ENCODE results near the gene SYN1.

The SYN1 gene

GRCh38 chrX:47633689-47634590 lies 14.3 kb upstream of the SYN1 start:
- peaks cover 32% of the 10 kb centered on the region; the same call in 1 of the 2 replicates for H3K9me3 ChIP-seq (ENCODE audit: control insufficient read depth, insufficient read depth, low read length)
- H3K4me1 ChIP-seq (ENCODE audit: control insufficient read depth, insufficient read depth, low read length) = no peaks in the 10 kb centered on the region; the same call in 1 of the 2 replicates
- no peak overlapping the region for H3K27ac ChIP-seq (ENCODE audit: low read depth, low read length)

GRCh38 chrX:47632666-47633065 lies 13.0 kb upstream of the SYN1 start:
- no peak overlapping the region for H3K9ac ChIP-seq (ENCODE audit: low read depth, low read length)
- no peaks in the 10 kb centered on the region for H3K27me3 ChIP-seq (ENCODE audit: control insufficient read depth, insufficient read depth, low read length)
- H3K36me3 ChIP-seq (ENCODE audit: control insufficient read depth, insufficient read depth, low read length) = peaks cover 17% of the 10 kb centered on the region
- peaks cover 42% of the 10 kb centered on the region; the same call in 1 of the 2 replicates for H3K9me3 ChIP-seq (ENCODE audit: control insufficient read depth, insufficient read depth, low read length)
- no peak overlapping the region for H3K4me3 ChIP-seq (ENCODE audit: low read depth, low read length)
- no peak overlapping the region for H3K27ac ChIP-seq (ENCODE audit: low read depth, low read length)
- no peaks in the 10 kb centered on the region; the same call in 1 of the 2 replicates for H3K4me1 ChIP-seq (ENCODE audit: control insufficient read depth, insufficient read depth, low read length)

More at GRCh38 chrX:47633689-47634590, 14.3 kb upstream of the SYN1 start:
- Histone ChIP-seq H3K4me3 (ENCODE audit: low read depth, low read length) (no peak overlapping the region), H3K36me3 (ENCODE audit: control insufficient read depth, insufficient read depth, low read length) (peaks cover 20% of the 10 kb centered on the region), H3K27me3 (ENCODE audit: control insufficient read depth, insufficient read depth, low read length) (no peaks in the 10 kb centered on the region), H3K9ac (ENCODE audit: low read depth, low read length) (no peak overlapping the region)

DNA sequence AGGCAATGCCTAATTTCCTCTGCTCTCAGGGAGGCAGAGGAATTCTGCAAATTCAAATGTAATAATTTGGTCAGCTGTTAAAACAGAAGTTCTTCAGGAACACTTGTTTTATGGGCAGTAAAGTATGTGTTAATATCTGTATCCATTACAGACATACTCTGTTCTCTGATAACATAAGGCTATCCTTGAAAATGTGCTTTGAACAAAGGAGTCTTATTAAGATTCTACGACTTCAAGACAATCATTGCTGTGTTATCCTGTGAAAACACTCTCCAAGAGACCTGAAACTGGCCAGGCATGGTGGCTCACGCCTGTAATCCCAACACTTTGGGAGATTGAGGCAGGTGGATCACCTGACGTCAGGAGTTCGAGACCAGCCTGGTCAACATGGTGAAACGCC lies 12.0 kb upstream of the SYN1 start:
- peaks cover 12% of the 10 kb centered on the region for H3K36me3 ChIP-seq (ENCODE audit: control insufficient read depth, insufficient read depth, low read length)
- no peak overlapping the region for H3K4me3 ChIP-seq (ENCODE audit: low read depth, low read length)
- H3K27me3 ChIP-seq (ENCODE audit: control insufficient read depth, insufficient read depth, low read length) = no peaks in the 10 kb centered on the region
- no peak overlapping the region for H3K9ac ChIP-seq (ENCODE audit: low read depth, low read length)
- H3K9me3 ChIP-seq (ENCODE audit: control insufficient read depth, insufficient read depth, low read length) = peaks cover 39% of the 10 kb centered on the region; the same call in 1 of the 2 replicates
- H3K4me1 ChIP-seq (ENCODE audit: control insufficient read depth, insufficient read depth, low read length) = no peaks in the 10 kb centered on the region; the same call in 1 of the 2 replicates
- no peak overlapping the region for H3K27ac ChIP-seq (ENCODE audit: low read depth, low read length)

DNA sequence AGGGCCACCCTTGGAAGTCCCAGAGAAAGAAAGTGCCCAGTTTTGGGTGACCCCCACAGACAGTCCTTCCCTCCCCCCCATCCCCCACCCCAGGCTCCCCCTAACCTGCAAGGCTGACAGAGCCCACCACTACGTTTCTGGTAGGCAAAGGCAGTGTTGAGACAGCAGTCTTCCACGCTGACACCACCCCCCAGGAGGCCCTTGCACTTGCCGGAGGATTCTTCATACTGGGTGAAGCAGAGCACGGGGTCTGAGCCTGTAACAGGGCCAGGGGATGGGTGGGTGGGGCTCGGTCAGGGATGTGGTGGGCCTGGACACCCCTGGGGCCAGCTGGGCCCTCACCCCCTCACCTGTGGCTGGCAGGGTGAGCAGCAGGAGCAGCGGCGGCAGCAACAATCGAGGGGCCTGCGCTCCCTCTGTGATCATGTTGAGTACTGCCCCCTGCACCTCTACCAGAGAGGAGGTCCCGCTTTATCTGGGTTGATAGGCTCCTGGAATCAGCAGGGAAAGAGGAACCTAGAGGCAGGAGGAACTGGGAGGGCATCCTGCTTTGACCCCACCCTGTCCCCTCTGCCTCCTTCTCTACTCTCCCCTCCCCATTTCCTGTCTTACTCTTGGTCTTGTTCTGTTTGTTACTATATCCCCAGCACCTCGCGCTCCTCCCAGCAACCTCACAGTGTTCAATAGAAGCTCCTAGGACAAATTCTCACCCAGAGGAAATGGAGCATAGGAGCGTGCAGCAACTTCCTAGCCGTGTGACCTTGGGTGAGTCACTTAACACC lies 10.0 kb upstream of the SYN1 start, which contains the start of gene CFP:
Gene CFP (minus strand): TSS at position 512 of the 782 bp plus-strand sequence. CDS start 86 bp downstream, at position 426.
- Histone ChIP-seq H3K27ac (ENCODE audit: low read depth, low read length) (no peak within 1 kb of the TSS), H3K4me3 (ENCODE audit: low read depth, low read length) (no peak within 1 kb of the TSS), H3K9ac (ENCODE audit: low read depth, low read length) (no peak within 1 kb of the TSS)

GRCh38 chrX:47628982-47629381 lies 9.3 kb upstream of the SYN1 start:
- 0 out of 2 replicates have a peak, but pooled peaks cover under 1% of the 10 kb centered on the region for H3K36me3 ChIP-seq (ENCODE audit: control insufficient read depth, insufficient read depth, low read length)
- no peaks in the 10 kb centered on the region; the same call in 1 of the 2 replicates for H3K4me1 ChIP-seq (ENCODE audit: control insufficient read depth, insufficient read depth, low read length)
- H3K9me3 ChIP-seq (ENCODE audit: control insufficient read depth, insufficient read depth, low read length) = peaks cover 50% of the 10 kb centered on the region
- no peak overlapping the region for H3K9ac ChIP-seq (ENCODE audit: low read depth, low read length)
- no peak overlapping the region for H3K27ac ChIP-seq (ENCODE audit: low read depth, low read length)
- H3K27me3 ChIP-seq (ENCODE audit: control insufficient read depth, insufficient read depth, low read length) = no peaks in the 10 kb centered on the region
- H3K4me3 ChIP-seq (ENCODE audit: low read depth, low read length) = no peak overlapping the region

More for the DNA sequence above, 10.0 kb upstream of the SYN1 start, which contains the start of gene CFP:
- peaks cover 3% of the 10 kb centered on the region; the same call in 1 of the 2 replicates for H3K36me3 ChIP-seq (ENCODE audit: control insufficient read depth, insufficient read depth, low read length)
- no peaks in the 10 kb centered on the region; the same call in 1 of the 2 replicates for H3K4me1 ChIP-seq (ENCODE audit: control insufficient read depth, insufficient read depth, low read length)
- no peaks in the 10 kb centered on the region for H3K27me3 ChIP-seq (ENCODE audit: control insufficient read depth, insufficient read depth, low read length)
- H3K9me3 ChIP-seq (ENCODE audit: control insufficient read depth, insufficient read depth, low read length) = peaks cover 47% of the 10 kb centered on the region

GRCh38 chrX:47625365-47625764 lies 5.7 kb upstream of the SYN1 start:
- Histone ChIP-seq H3K27ac (ENCODE audit: low read depth, low read length) (no peak overlapping the region), H3K36me3 (ENCODE audit: control insufficient read depth, insufficient read depth, low read length) (no peaks in the 10 kb centered on the region), H3K4me1 (ENCODE audit: control insufficient read depth, insufficient read depth, low read length) (no peaks in the 10 kb centered on the region; the same call in 1 of the 2 replicates), H3K9me3 (ENCODE audit: control insufficient read depth, insufficient read depth, low read length) (peaks cover 43% of the 10 kb centered on the region), H3K4me3 (ENCODE audit: low read depth, low read length) (no peak overlapping the region), H3K27me3 (ENCODE audit: control insufficient read depth, insufficient read depth, low read length) (no peaks in the 10 kb centered on the region), H3K9ac (ENCODE audit: low read depth, low read length) (no peak overlapping the region)

DNA sequence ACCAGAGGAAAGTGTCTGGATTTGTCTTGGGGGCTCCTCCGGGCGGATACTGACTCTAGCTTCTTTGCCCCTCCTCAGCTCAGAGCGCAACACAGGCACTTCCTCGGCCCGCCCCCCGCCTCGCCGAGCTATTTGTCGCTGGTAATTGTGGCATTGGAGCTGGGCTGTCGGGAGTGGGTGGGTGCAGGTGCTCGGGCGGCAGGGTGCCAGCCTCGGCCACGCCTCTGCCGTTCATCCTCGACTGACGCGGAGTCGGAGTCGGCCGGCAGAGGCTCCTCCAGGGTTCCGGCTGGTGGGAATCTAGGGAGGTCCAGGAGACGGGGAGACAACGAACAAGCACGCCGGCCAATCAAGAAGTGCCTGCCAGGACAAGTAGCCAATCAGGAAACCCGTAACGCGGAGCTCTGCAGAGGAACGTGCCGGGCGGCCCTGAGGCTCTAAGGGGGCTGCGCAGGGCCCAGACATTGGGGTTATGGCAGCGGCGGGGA lies 3.9 kb upstream of the SYN1 start:
- no peak overlapping the region for H3K27ac ChIP-seq (ENCODE audit: low read depth, low read length)
- peaks cover 36% of the 10 kb centered on the region for H3K9me3 ChIP-seq (ENCODE audit: control insufficient read depth, insufficient read depth, low read length)
- peak overlapping the region; percentile 55 for H3K4me3 ChIP-seq (ENCODE audit: low read depth, low read length)
- H3K36me3 ChIP-seq (ENCODE audit: control insufficient read depth, insufficient read depth, low read length) = no peaks in the 10 kb centered on the region
- H3K27me3 ChIP-seq (ENCODE audit: control insufficient read depth, insufficient read depth, low read length) = no peaks in the 10 kb centered on the region
- H3K9ac ChIP-seq (ENCODE audit: low read depth, low read length) = peak overlapping the region; percentile 18; the same call in 1 of the 2 replicates
- H3K4me1 ChIP-seq (ENCODE audit: control insufficient read depth, insufficient read depth, low read length) = no peaks in the 10 kb centered on the region

DNA sequence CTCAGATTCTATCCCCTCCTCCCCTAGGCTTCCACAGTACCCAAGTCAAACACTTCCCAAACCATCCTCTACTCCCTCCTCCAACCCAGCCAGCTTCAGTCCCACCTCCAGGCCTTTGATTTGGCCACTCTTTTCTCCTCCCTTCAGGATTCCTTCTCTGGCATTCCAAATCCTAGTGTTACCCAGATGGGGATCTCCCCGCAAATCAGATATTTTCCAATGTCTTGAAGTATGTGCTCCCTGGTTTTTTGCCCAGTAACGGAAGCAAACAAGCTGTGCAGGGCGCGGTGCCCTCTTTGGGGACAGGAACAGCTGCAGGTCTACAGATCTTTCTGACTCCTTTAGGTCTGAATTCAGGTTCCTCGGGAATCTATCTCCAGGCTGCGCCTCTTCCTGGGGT lies 2.2 kb upstream of the SYN1 start:
- Histone ChIP-seq H3K27me3 (ENCODE audit: control insufficient read depth, insufficient read depth, low read length) (no peaks in the 10 kb centered on the region), H3K36me3 (ENCODE audit: control insufficient read depth, insufficient read depth, low read length) (no peaks in the 10 kb centered on the region)

GRCh38 chrX:47620303-47620685 lies 637 bp upstream of the SYN1 start:
- Histone ChIP-seq H3K9ac (ENCODE audit: low read depth, low read length) (no peak overlapping the region), H3K4me1 (ENCODE audit: control insufficient read depth, insufficient read depth, low read length) (no peaks in the 10 kb centered on the region), H3K36me3 (ENCODE audit: control insufficient read depth, insufficient read depth, low read length) (no peaks in the 10 kb centered on the region), H3K9me3 (ENCODE audit: control insufficient read depth, insufficient read depth, low read length) (peaks cover 26% of the 10 kb centered on the region), H3K27me3 (ENCODE audit: control insufficient read depth, insufficient read depth, low read length) (no peaks in the 10 kb centered on the region), H3K27ac (ENCODE audit: low read depth, low read length) (no peak overlapping the region), H3K4me3 (ENCODE audit: low read depth, low read length) (peak overlapping the region; percentile 57)

More for the DNA sequence above, 2.2 kb upstream of the SYN1 start:
- Histone ChIP-seq H3K4me3 (ENCODE audit: low read depth, low read length) (no peak overlapping the region), H3K27ac (ENCODE audit: low read depth, low read length) (no peak overlapping the region), H3K9ac (ENCODE audit: low read depth, low read length) (no peak overlapping the region), H3K4me1 (ENCODE audit: control insufficient read depth, insufficient read depth, low read length) (no peaks in the 10 kb centered on the region), H3K9me3 (ENCODE audit: control insufficient read depth, insufficient read depth, low read length) (peaks cover 33% of the 10 kb centered on the region)

DNA sequence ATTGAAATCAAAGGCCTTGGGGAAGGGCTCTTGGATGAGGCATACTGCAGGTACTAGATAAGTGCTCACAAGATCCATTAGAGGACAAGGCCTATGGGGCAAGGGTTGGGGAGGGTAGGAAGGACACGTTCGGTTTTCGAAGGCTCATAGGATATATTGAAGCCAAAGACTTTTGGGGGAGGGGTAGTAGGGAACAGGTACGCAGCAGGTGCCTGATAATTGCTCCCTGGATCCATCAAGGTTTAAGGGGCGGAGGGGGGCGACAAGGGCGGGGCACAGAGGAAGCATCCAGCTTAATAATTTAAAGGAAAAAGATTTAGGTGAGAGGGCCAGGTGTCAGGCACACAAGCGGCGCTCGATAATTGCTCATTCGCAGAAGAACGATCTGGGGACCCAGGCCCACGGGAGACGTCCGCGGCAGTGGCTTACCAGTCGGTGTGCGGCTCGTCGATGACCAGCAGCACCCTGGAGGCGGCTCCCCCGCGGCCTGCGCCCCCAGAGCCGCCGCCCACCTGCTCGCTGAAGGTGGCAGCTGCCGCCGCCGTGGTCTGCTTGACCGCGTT lies 653 bp downstream of the SYN1 start:
- Histone ChIP-seq H3K4me1 (ENCODE audit: control insufficient read depth, insufficient read depth, low read length) (no peaks in the 10 kb centered on the region), H3K9ac (ENCODE audit: low read depth, low read length) (no peak overlapping the region), H3K9me3 (ENCODE audit: control insufficient read depth, insufficient read depth, low read length) (peaks cover 20% of the 10 kb centered on the region), H3K36me3 (ENCODE audit: control insufficient read depth, insufficient read depth, low read length) (no peaks in the 10 kb centered on the region), H3K4me3 (ENCODE audit: low read depth, low read length) (peak overlapping the region; percentile 54), H3K27me3 (ENCODE audit: control insufficient read depth, insufficient read depth, low read length) (no peaks in the 10 kb centered on the region), H3K27ac (ENCODE audit: low read depth, low read length) (no peak overlapping the region)

Data from HUES48 (cell line).